HUES6 (cell line): Measurements from ENCODE around the gene UBAC2.

Source experiments
- H3K27ac ChIP-seq: 2 replicates; pipeline ENCODE4 v1.7.0; 2013; ENCODE audit warnings: low read depth, mild to moderate bottlenecking, low read length, inconsistent platforms
- H3K27me3 ChIP-seq: 2 replicates; pipeline ENCODE4 v1.6.1; 2013; ENCODE audit warnings: low read length; ENCODE audit not compliant: control insufficient read depth, insufficient read depth
- H3K36me3 ChIP-seq: 2 replicates; pipeline ENCODE4 v1.6.1; 2013; ENCODE audit warnings: low read length; ENCODE audit not compliant: control insufficient read depth, insufficient read depth
- H3K4me1 ChIP-seq: 2 replicates; pipeline ENCODE4 v1.6.1; 2013; ENCODE audit warnings: low read length; ENCODE audit not compliant: control insufficient read depth, insufficient read depth
- H3K4me3 ChIP-seq: 2 replicates; pipeline ENCODE4 v1.5.1; 2013; ENCODE audit warnings: low read depth, low read length
- H3K9ac ChIP-seq: one replicate; pipeline ENCODE4 v1.6.1; 2013; ENCODE audit warnings: mild to moderate bottlenecking, low read length
- H3K9me3 ChIP-seq: 2 replicates; pipeline ENCODE4 v1.6.1; 2013; ENCODE audit warnings: low read depth, low read length; ENCODE audit not compliant: control insufficient read depth, insufficient read depth

Gene UBAC2

GRCh38 chr13:99350191-99350590 lies 149.5 kb downstream of the UBAC2 start:
- peaks cover 26% of the 10 kb centered on the region for H3K36me3 ChIP-seq
- H3K4me3 ChIP-seq = no peak overlapping the region
- no peaks in the 10 kb centered on the region for H3K9me3 ChIP-seq
- H3K4me1 ChIP-seq = no peaks in the 10 kb centered on the region
- H3K27ac ChIP-seq = no peak overlapping the region
- no peaks in the 10 kb centered on the region for H3K27me3 ChIP-seq
- no peak overlapping the region for H3K9ac ChIP-seq

- H3K9ac ChIP-seq = no peak overlapping the region
- no peaks in the 10 kb centered on the region for H3K9me3 ChIP-seq
- H3K36me3 ChIP-seq = peaks cover 37% of the 10 kb centered on the region
- no peaks in the 10 kb centered on the region for H3K4me1 ChIP-seq
- no peak overlapping the region for H3K27ac ChIP-seq
- no peak overlapping the region for H3K4me3 ChIP-seq
- no peaks in the 10 kb centered on the region for H3K27me3 ChIP-seq
Observed at GRCh38 chr13:99351772-99352171, 151.1 kb downstream of the UBAC2 start.

DNA sequence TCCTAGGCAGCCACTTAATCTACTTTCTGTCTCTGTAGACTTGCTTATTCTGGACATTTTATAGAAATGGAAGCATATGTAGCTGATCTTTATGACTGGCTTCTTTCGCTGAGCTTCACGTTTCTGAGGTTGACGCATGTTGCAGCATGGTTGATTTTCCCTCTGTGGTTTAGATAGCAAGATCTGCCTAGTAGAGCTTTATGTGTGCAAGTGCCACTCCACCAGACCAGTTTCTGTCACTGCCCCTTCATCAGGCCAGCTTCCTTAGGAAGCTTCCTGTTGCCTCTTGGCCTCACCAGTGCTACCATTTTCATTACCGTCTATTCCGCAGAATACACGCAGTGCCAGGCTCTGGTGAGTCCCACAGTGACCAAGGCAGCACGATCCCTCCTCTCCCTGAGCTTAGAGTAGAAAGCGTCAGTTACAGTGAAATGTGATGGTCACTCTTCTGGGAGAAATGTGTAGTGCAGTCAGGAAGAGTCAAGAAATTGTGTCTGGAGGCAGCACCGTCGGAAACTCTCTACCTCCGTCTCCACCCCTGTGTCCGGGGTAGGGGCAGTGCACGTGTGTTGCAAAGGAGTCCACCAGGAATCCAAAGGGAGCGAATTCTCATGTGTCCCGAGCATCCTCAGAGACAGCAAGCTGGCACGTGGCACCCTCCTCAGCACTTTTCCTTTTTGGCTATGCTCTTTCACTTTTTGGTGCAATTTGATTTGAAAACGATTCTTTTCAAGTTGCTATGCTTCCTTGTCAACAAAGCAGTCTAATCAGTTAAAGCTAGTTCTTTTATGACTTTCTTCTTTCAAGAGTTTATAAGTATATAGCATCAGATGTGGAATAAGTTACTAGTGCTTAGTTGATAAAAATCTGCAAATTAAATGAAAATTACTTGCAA lies 151.9 kb downstream of the UBAC2 start:
- Histone ChIP-seq H3K4me3 (no peak overlapping the region), H3K9ac (no peak overlapping the region), H3K4me1 (no peaks in the 10 kb centered on the region), H3K9me3 (no peaks in the 10 kb centered on the region), H3K27me3 (no peaks in the 10 kb centered on the region), H3K36me3 (peaks cover 41% of the 10 kb centered on the region), H3K27ac (no peak overlapping the region)

DNA sequence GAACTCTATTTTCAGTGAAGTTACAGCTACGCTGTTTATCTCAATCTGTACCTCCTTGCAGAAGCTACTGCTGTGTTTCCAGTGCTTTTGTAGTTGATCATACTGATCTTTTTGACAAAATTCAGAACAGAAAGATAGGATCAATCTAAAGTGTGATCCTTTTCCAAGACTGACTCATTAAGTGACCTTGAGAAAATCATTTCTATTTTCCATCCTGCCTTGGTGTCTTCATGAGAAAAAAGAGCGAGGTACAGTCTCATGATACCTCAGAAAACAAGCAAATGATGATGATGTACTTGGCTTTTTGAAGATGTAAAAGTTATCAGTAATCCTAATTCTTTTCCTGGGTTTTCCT lies 152.6 kb downstream of the UBAC2 start:
- H3K27ac ChIP-seq = no peak overlapping the region
- H3K9me3 ChIP-seq = no peaks in the 10 kb centered on the region
- H3K4me1 ChIP-seq = no peaks in the 10 kb centered on the region
- peaks cover 37% of the 10 kb centered on the region for H3K36me3 ChIP-seq
- H3K9ac ChIP-seq = no peak overlapping the region
- no peaks in the 10 kb centered on the region for H3K27me3 ChIP-seq
- H3K4me3 ChIP-seq = no peak overlapping the region

DNA sequence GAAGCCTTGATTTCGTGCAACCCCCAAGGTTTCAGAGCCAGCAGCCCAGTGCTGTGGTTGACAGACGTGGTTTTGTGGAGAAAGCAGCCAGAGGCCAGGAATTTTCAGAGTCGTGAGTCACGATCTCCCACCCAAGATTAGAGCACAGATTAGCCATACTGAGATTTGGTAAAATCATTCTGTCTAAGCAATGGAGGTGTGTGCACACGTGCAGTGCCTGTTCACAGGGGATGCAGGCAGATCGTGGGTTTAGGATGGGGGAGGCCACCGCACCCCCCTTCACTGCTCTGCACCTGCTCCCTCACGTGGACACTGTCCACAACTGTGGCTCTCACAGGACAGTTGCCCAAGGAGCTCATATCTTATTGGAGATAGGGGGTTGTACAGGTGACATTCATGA lies 153.2 kb downstream of the UBAC2 start:
- peaks cover 33% of the 10 kb centered on the region for H3K36me3 ChIP-seq
- H3K9me3 ChIP-seq = no peaks in the 10 kb centered on the region
- H3K9ac ChIP-seq = no peak overlapping the region
- H3K4me3 ChIP-seq = no peak overlapping the region
- H3K27me3 ChIP-seq = no peaks in the 10 kb centered on the region
- H3K27ac ChIP-seq = no peak overlapping the region
- peaks cover 3% of the 10 kb centered on the region; the same call in 1 of the 2 replicates for H3K4me1 ChIP-seq

- peaks cover 8% of the 10 kb centered on the region; the same call in 1 of the 2 replicates for H3K4me1 ChIP-seq
- H3K9ac ChIP-seq = no peak overlapping the region
- peaks cover 33% of the 10 kb centered on the region for H3K36me3 ChIP-seq
- H3K27ac ChIP-seq = no peak overlapping the region
- H3K27me3 ChIP-seq = no peaks in the 10 kb centered on the region
- no peak overlapping the region for H3K4me3 ChIP-seq
- no peaks in the 10 kb centered on the region for H3K9me3 ChIP-seq
Observed at GRCh38 chr13:99354371-99354951, 153.8 kb downstream of the UBAC2 start.

- Histone ChIP-seq H3K9ac (no peak overlapping the region), H3K4me3 (no peak overlapping the region), H3K27ac (no peak overlapping the region)
Observed at GRCh38 chr13:99355267-99356011, 154.8 kb downstream of the UBAC2 start.

GRCh38 chr13:99356012-99356261 lies 155.3 kb downstream of the UBAC2 start:
- Histone ChIP-seq H3K27me3 (no peaks in the 10 kb centered on the region), H3K4me3 (no peak overlapping the region), H3K9ac (no peak overlapping the region), H3K36me3 (peaks cover 36% of the 10 kb centered on the region), H3K4me1 (peaks cover 10% of the 10 kb centered on the region; the same call in 1 of the 2 replicates), H3K27ac (no peak overlapping the region), H3K9me3 (no peaks in the 10 kb centered on the region)

More at GRCh38 chr13:99355267-99356011, 154.8 kb downstream of the UBAC2 start:
- no peaks in the 10 kb centered on the region for H3K27me3 ChIP-seq
- peaks cover 10% of the 10 kb centered on the region; the same call in 1 of the 2 replicates for H3K4me1 ChIP-seq
- H3K36me3 ChIP-seq = peaks cover 33% of the 10 kb centered on the region
- no peaks in the 10 kb centered on the region for H3K9me3 ChIP-seq

- Histone ChIP-seq H3K4me1 (peaks cover 10% of the 10 kb centered on the region; the same call in 1 of the 2 replicates), H3K27ac (no peak overlapping the region), H3K27me3 (no peaks in the 10 kb centered on the region), H3K9me3 (no peaks in the 10 kb centered on the region), H3K4me3 (no peak overlapping the region), H3K9ac (no peak overlapping the region), H3K36me3 (peaks cover 40% of the 10 kb centered on the region)
Observed at GRCh38 chr13:99356262-99357091, 155.8 kb downstream of the UBAC2 start.

GRCh38 chr13:99357131-99357596 lies 156.5 kb downstream of the UBAC2 start:
- Histone ChIP-seq H3K9ac (no peak overlapping the region), H3K4me1 (peaks cover 10% of the 10 kb centered on the region; the same call in 1 of the 2 replicates), H3K4me3 (no peak overlapping the region), H3K27ac (no peak overlapping the region), H3K27me3 (no peaks in the 10 kb centered on the region), H3K36me3 (peaks cover 43% of the 10 kb centered on the region), H3K9me3 (no peaks in the 10 kb centered on the region)
